A673 (cell line): ENCODE results near the gene PPFIBP1. TPM values are rescaled to one million over a fixed set of nuclear protein-coding genes. Genes with fewer than 3 reads are reported as not detected.

Source experiments
- BruUV-seq: library from RNA; stranded (reverse); fragments of 400-500 nt; replicated peaks from 2 replicates; lab custom pipeline; 2021; lab: Mats Ljungman, UMichigan
- CTCF ChIA-PET: fragments of 300-600 bp; sonication (Branson Sonifier 250); formaldehyde crosslinking; loops from one replicate; lab custom pipeline; 2022; ENCODE audit warnings: antibody characterized with exemption; lab: Charles Lee
- POLR2A ChIA-PET: fragments of 300-600 bp; sonication (Branson Sonifier 250); formaldehyde crosslinking; loops from one replicate; lab custom pipeline; 2022; ENCODE audit warnings: antibody characterized with exemption; ENCODE audit not compliant: low non-redundant PET; lab: Charles Lee
- DNase-seq: peaks from one replicate; pipeline ENCODE4 v3.0.0-alpha.2; 2015; ENCODE audit warnings: low spot score
- H3K27ac ChIP-seq: fragments of 200-600 bp; sonication (generic); 2 replicates; pipeline ENCODE4 v1.5.1; 2016; ENCODE audit warnings: mixed run types, low read depth, mild to moderate bottlenecking, mixed read lengths, antibody characterized with exemption, low read length; ENCODE audit not compliant: poor library complexity, severe bottlenecking
- H3K27me3 ChIP-seq: fragments of 200-600 bp; sonication (generic); replicated peaks from 2 replicates; pipeline ENCODE4 v1.6.1; 2017; ENCODE audit warnings: mixed run types, low read depth, mild to moderate bottlenecking, mixed read lengths, antibody characterized with exemption, low read length; ENCODE audit not compliant: insufficient read depth, poor library complexity
- H3K36me3 ChIP-seq: fragments of 200-600 bp; sonication (generic); 2 replicates; pipeline ENCODE4 v1.6.1; 2016; ENCODE audit warnings: mixed run types, mild to moderate bottlenecking, mixed read lengths, antibody characterized with exemption, low read length; ENCODE audit not compliant: insufficient read depth, poor library complexity, severe bottlenecking
- H3K4me1 ChIP-seq: fragments of 200-600 bp; sonication (generic); 2 replicates; pipeline ENCODE4 v1.6.1; 2017; ENCODE audit warnings: mixed run types, mild to moderate bottlenecking, mixed read lengths, antibody characterized with exemption, low read length; ENCODE audit not compliant: insufficient read depth, poor library complexity, severe bottlenecking
- H3K4me3 ChIP-seq: fragments of 200-600 bp; sonication (generic); 2 replicates; pipeline ENCODE4 v1.5.1; 2016; ENCODE audit warnings: low read depth, mixed run types, mild to moderate bottlenecking, mixed read lengths, low read length; ENCODE audit not compliant: poor library complexity, severe bottlenecking
- H3K9me3 ChIP-seq: fragments of 200-600 bp; sonication (generic); 2 replicates; pipeline ENCODE4 v1.6.1; 2016; ENCODE audit warnings: mixed run types, low read depth, mild to moderate bottlenecking, mixed read lengths, antibody characterized with exemption, low read length; ENCODE audit not compliant: poor library complexity, severe bottlenecking
- EZH2 ChIP-seq: fragments of 200-600 bp; sonication (generic); IDR thresholded peaks from 2 replicates; pipeline ENCODE4 v1.6.1; 2017; ENCODE audit warnings: borderline replicate concordance, low read depth, mild to moderate bottlenecking, mixed read lengths, antibody characterized with exemption, low read length; ENCODE audit not compliant: poor library complexity, severe bottlenecking
- intact Hi-C: fragments of 100-400 bp; cut with micrococcal nuclease; formaldehyde crosslinking; loops from one replicate; pipeline ENCODE4 v1.10.0; 2022; ENCODE audit not compliant: unreplicated experiment
- total RNA-seq: library from RNA; stranded (reverse); gene quantifications from 2 replicates; pipeline ENCODE4 v1.2.3, GENCODE V29; 2021
- TF ChIP-seq, protein P1 (sequence below): fragments of 300-800, 200-600 bp; sonication (generic); conservative IDR thresholded peaks from 2 replicates; pipeline ENCODE4 v1.5.1; 2017; ENCODE audit warnings: low read depth, mild to moderate bottlenecking, antibody characterized with exemption, low read length, moderate library complexity, mixed read lengths

The PPFIBP1 gene
- total RNA-seq, 1 experiment from 2014 or later = 41.2 TPM

GRCh38 chr12:27602516-27602915 lies 78.5 kb downstream of the PPFIBP1 start:
- H3K27me3 ChIP-seq = no peaks in the 10 kb centered on the region
- no peak overlapping the region for H3K27ac ChIP-seq
- ChIA-PET POLR2A (no interaction called here), CTCF (no interaction called here)
- intact Hi-C loops = loop anchor here (10.0 kb wide), 1 partner anchor 1682 kb away; no protein-coding TSS in a partner anchor
- H3K4me3 ChIP-seq = no peak overlapping the region
- no peak for DNase-seq
- H3K9me3 ChIP-seq = peaks cover 7% of the 10 kb centered on the region
- no peak for TF ChIP-seq EZH2
- TF ChIP-seq, protein P1, sequence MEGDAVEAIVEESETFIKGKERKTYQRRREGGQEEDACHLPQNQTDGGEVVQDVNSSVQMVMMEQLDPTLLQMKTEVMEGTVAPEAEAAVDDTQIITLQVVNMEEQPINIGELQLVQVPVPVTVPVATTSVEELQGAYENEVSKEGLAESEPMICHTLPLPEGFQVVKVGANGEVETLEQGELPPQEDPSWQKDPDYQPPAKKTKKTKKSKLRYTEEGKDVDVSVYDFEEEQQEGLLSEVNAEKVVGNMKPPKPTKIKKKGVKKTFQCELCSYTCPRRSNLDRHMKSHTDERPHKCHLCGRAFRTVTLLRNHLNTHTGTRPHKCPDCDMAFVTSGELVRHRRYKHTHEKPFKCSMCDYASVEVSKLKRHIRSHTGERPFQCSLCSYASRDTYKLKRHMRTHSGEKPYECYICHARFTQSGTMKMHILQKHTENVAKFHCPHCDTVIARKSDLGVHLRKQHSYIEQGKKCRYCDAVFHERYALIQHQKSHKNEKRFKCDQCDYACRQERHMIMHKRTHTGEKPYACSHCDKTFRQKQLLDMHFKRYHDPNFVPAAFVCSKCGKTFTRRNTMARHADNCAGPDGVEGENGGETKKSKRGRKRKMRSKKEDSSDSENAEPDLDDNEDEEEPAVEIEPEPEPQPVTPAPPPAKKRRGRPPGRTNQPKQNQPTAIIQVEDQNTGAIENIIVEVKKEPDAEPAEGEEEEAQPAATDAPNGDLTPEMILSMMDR = no peak
- BruUV-seq = no TSS peak
- peaks cover 4% of the 10 kb centered on the region for H3K4me1 ChIP-seq
- no peaks in the 10 kb centered on the region for H3K36me3 ChIP-seq

DNA sequence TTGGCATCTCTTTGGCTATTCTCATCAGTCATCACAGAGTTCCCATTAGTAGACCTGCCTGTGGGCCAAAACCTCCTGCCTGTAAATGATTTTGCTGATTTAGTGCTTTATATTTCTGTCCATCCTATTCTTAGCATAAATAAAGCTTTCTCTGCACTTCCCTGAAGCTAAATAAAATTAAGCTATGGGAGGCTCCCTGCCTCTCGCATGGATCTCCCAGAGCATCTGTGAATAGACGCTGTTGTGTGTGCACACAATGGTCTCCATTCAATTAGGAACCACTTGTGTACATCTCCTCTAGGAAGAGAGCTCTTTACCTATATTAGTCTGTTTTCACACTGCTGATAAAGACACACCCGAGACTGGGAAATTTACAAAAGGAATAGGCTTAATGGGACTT lies 80.4 kb downstream of the PPFIBP1 start:
- ChIA-PET CTCF (no interaction called here), POLR2A (no interaction called here)
- H3K9me3 ChIP-seq = peaks cover 3% of the 10 kb centered on the region
- intact Hi-C loops = loop anchor here (10.0 kb wide), 1 partner anchor 1680 kb away; no protein-coding TSS in a partner anchor
- no peak for DNase-seq
- H3K27ac ChIP-seq = no peak overlapping the region
- no TSS peak for BruUV-seq
- no peak overlapping the region for H3K4me3 ChIP-seq
- H3K4me1 ChIP-seq = peaks cover 4% of the 10 kb centered on the region
- no peak for TF ChIP-seq EZH2
- TF ChIP-seq, protein P1 = no peak
- H3K27me3 ChIP-seq = no peaks in the 10 kb centered on the region
- no peaks in the 10 kb centered on the region for H3K36me3 ChIP-seq

- DNase-seq = no peak
- Histone ChIP-seq H3K4me1 (peaks cover 21% of the 10 kb centered on the region), H3K36me3 (no peaks in the 10 kb centered on the region), H3K9me3 (peaks cover 3% of the 10 kb centered on the region), H3K27ac (no peak overlapping the region), H3K27me3 (no peaks in the 10 kb centered on the region), H3K4me3 (no peak overlapping the region)
- BruUV-seq = no TSS peak
- ChIA-PET CTCF (no interaction called here), POLR2A (no interaction called here)
- TF ChIP-seq, protein P1 = no peak
- TF ChIP-seq EZH2 = no peak
- intact Hi-C loops = loop anchor here (10.0 kb wide), 1 partner anchor 1678 kb away; no protein-coding TSS in a partner anchor
Observed at GRCh38 chr12:27606986-27607385, 83.0 kb downstream of the PPFIBP1 start.
